WTC11 (cell line): ENCODE results near the gene AAGAB. TPM values are rescaled to one million over a fixed set of nuclear protein-coding genes. Genes with fewer than 3 reads are reported as not detected.

Experiments used
- ATAC-seq: fragments of 200-7000 bp; cut with Tn5 transposase; 2 replicates; pipeline ENCODE4 v1.10.0; 2021; ENCODE audit warnings: mild to moderate bottlenecking, moderate library complexity
- CTCF ChIA-PET: fragments of 300-600 bp; sonication (Branson Sonifier 250); formaldehyde crosslinking; loops from one replicate; lab custom pipeline; 2021; ENCODE audit warnings: antibody characterized with exemption; lab: Charles Lee
- POLR2A ChIA-PET: fragments of 350-600 bp; sonication (Branson Sonifier 250); formaldehyde crosslinking; loops from one replicate; lab custom pipeline; 2021; ENCODE audit warnings: antibody characterized with exemption; lab: Charles Lee
- DNase-seq: peaks from one replicate; pipeline ENCODE4 v3.0.0; 2021; ENCODE audit warnings: low spot score
- H3K27ac Mint-ChIP-seq: 2 replicates; pipeline ENCODE4 v1.8.0; 2021; ENCODE audit warnings: mixed read lengths
- H3K27me3 Mint-ChIP-seq: 2 replicates; pipeline ENCODE4 v1.8.0; 2021; ENCODE audit warnings: low read depth, mild to moderate bottlenecking, moderate library complexity, mixed read lengths
- H3K36me3 Mint-ChIP-seq: 2 replicates; pipeline ENCODE4 v1.8.0; 2021; ENCODE audit warnings: mixed read lengths
- H3K4me1 Mint-ChIP-seq: 2 replicates; pipeline ENCODE4 v1.8.0; 2022; ENCODE audit warnings: mixed read lengths
- H3K4me3 Mint-ChIP-seq: 2 replicates; pipeline ENCODE4 v1.8.0; 2021; ENCODE audit warnings: mild to moderate bottlenecking, moderate library complexity, mixed read lengths
- H3K9me3 Mint-ChIP-seq: 2 replicates; pipeline ENCODE4 v1.8.0; 2021; ENCODE audit warnings: mixed read lengths
- ARID4B ChIP-seq: sonication (generic); formaldehyde crosslinking; IDR thresholded peaks from 2 replicates; pipeline ENCODE4 v1.8.0; 2023; ENCODE audit warnings: missing genetic modification reagents, mild to moderate bottlenecking, borderline replicate concordance
- ATF2 ChIP-seq: sonication (generic); formaldehyde crosslinking; IDR thresholded peaks from 2 replicates; pipeline ENCODE4 v1.8.1; 2022; ENCODE audit warnings: low read depth, missing genetic modification reagents, borderline replicate concordance
- ERG ChIP-seq: fragments of 250-450 bp; sonication (Bioruptor Pico); IDR thresholded peaks from 2 replicates; pipeline ENCODE4 v1.8.0; 2021; ENCODE audit warnings: mild to moderate bottlenecking
- IRF2 ChIP-seq: sonication (generic); formaldehyde crosslinking; IDR thresholded peaks from 2 replicates; pipeline ENCODE4 v1.8.0; 2022; ENCODE audit warnings: low read depth, missing genetic modification reagents, borderline replicate concordance
- JUN ChIP-seq: sonication (generic); formaldehyde crosslinking; IDR thresholded peaks from 2 replicates; pipeline ENCODE4 v1.8.0; 2023; ENCODE audit warnings: mild to moderate bottlenecking, missing genetic modification reagents
- MAX ChIP-seq: sonication (generic); formaldehyde crosslinking; IDR thresholded peaks from 2 replicates; pipeline ENCODE4 v1.8.0; 2022; ENCODE audit warnings: mild to moderate bottlenecking, missing genetic modification reagents
- MXD4 ChIP-seq: fragments of 250-450 bp; sonication (Bioruptor Pico); IDR thresholded peaks from 2 replicates; pipeline ENCODE4 v1.8.0; 2021; ENCODE audit warnings: mild to moderate bottlenecking, moderate library complexity, borderline replicate concordance
- NFE2L1 ChIP-seq: sonication (generic); formaldehyde crosslinking; IDR thresholded peaks from 2 replicates; pipeline ENCODE4 v1.8.1; 2023; ENCODE audit warnings: missing genetic modification reagents
- PRRX2 ChIP-seq: fragments of 250-450 bp; sonication (Bioruptor Pico); IDR thresholded peaks from 2 replicates; pipeline ENCODE4 v1.8.0; 2021; ENCODE audit warnings: mild to moderate bottlenecking
- RELA ChIP-seq: sonication (generic); formaldehyde crosslinking; IDR thresholded peaks from 2 replicates; pipeline ENCODE4 v1.8.1; 2022; ENCODE audit warnings: missing genetic modification reagents, mild to moderate bottlenecking, borderline replicate concordance
- SMAD3 ChIP-seq: sonication (generic); formaldehyde crosslinking; IDR thresholded peaks from 2 replicates; pipeline ENCODE4 v1.8.0; 2022; ENCODE audit warnings: missing genetic modification reagents, mild to moderate bottlenecking, borderline replicate concordance
- TCF7 ChIP-seq: sonication (generic); formaldehyde crosslinking; IDR thresholded peaks from 2 replicates; pipeline ENCODE4 v1.8.0; 2022; ENCODE audit warnings: mild to moderate bottlenecking, low read depth, missing genetic modification reagents, moderate library complexity
- TEAD1 ChIP-seq: sonication (generic); formaldehyde crosslinking; IDR thresholded peaks from 2 replicates; pipeline ENCODE4 v1.8.0; 2022; ENCODE audit warnings: mild to moderate bottlenecking, missing genetic modification reagents
- ZNF121 ChIP-seq: sonication (generic); formaldehyde crosslinking; IDR thresholded peaks from 2 replicates; pipeline ENCODE4 v1.8.0; 2023; ENCODE audit warnings: missing genetic modification reagents
- ZNF219 ChIP-seq: sonication (generic); formaldehyde crosslinking; IDR thresholded peaks from 2 replicates; pipeline ENCODE4 v1.8.0; 2023; ENCODE audit warnings: missing genetic modification reagents, mild to moderate bottlenecking, borderline replicate concordance
- ZNF232 ChIP-seq: sonication (generic); formaldehyde crosslinking; IDR thresholded peaks from 2 replicates; pipeline ENCODE4 v1.8.0; 2022; ENCODE audit warnings: mild to moderate bottlenecking, missing genetic modification reagents
- ZNF396 ChIP-seq: fragments of 250-450 bp; sonication (Bioruptor Pico); IDR thresholded peaks from 2 replicates; pipeline ENCODE4 v1.8.0; 2021; ENCODE audit warnings: mild to moderate bottlenecking, moderate library complexity, borderline replicate concordance
- ZNF416 ChIP-seq: fragments of 250-450 bp; sonication (Bioruptor Pico); IDR thresholded peaks from 2 replicates; pipeline ENCODE4 v1.9.0; 2021; ENCODE audit warnings: mild to moderate bottlenecking, inconsistent platforms
- ZNF423 ChIP-seq: fragments of 250-450 bp; sonication (Bioruptor Pico); IDR thresholded peaks from 2 replicates; pipeline ENCODE4 v2.1.2; 2022; ENCODE audit warnings: mild to moderate bottlenecking, moderate library complexity
- total RNA-seq: library from RNA; stranded (reverse); gene quantifications from 3 replicates; pipeline ENCODE4 v1.2.3, GENCODE V29; 2021
- TF ChIP-seq, protein P1 (sequence below): sonication (generic); formaldehyde crosslinking; IDR thresholded peaks from 2 replicates; pipeline ENCODE4 v1.8.0; 2022; ENCODE audit warnings: mild to moderate bottlenecking, missing genetic modification reagents
- TF ChIP-seq, protein P2 (sequence below): sonication (generic); formaldehyde crosslinking; IDR thresholded peaks from 2 replicates; pipeline ENCODE4 v1.8.1; 2023; ENCODE audit warnings: mild to moderate bottlenecking, moderate library complexity, missing genetic modification reagents
- TF ChIP-seq, protein P3 (sequence below): sonication (generic); formaldehyde crosslinking; IDR thresholded peaks from 2 replicates; pipeline ENCODE4 v1.8.0; 2022; ENCODE audit warnings: mild to moderate bottlenecking, missing genetic modification reagents

Gene AAGAB
- total RNA-seq, 1 experiment from 2014 or later, result 41.7 TPM

- TF ChIP-seq ATF2 (CRISPR knock-in tag) (no peak), ZNF121 (CRISPR knock-in tag) (no peak), JUN (CRISPR knock-in tag) (no peak), NFE2L1 (no peak), TCF7 (CRISPR knock-in tag) (no peak), TEAD1 (CRISPR knock-in tag) (no peak), ZNF232 (CRISPR knock-in tag) (no peak)
- TF ChIP-seq, protein P1, sequence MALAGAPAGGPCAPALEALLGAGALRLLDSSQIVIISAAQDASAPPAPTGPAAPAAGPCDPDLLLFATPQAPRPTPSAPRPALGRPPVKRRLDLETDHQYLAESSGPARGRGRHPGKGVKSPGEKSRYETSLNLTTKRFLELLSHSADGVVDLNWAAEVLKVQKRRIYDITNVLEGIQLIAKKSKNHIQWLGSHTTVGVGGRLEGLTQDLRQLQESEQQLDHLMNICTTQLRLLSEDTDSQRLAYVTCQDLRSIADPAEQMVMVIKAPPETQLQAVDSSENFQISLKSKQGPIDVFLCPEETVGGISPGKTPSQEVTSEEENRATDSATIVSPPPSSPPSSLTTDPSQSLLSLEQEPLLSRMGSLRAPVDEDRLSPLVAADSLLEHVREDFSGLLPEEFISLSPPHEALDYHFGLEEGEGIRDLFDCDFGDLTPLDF (CRISPR knock-in tag), result no peak
Measured at GRCh38 chr15:67281714-67282113, 27.3 kb upstream of the AAGAB start (continued).

GRCh38 chr15:67280217-67280616 lies 25.8 kb upstream of the AAGAB start:
- Mint-ChIP-seq H3K4me3 (no peak overlapping the region), H3K27me3 (no peaks in the 10 kb centered on the region), H3K4me1 (peaks cover 23% of the 10 kb centered on the region), H3K27ac (no peak overlapping the region), H3K9me3 (peaks cover 9% of the 10 kb centered on the region), H3K36me3 (no peaks in the 10 kb centered on the region)
- ATAC-seq (no peak), DNase-seq (no peak)
- TF ChIP-seq ZNF121 (CRISPR knock-in tag) (no peak), RELA (no peak), ZNF423 (CRISPR knock-in tag) (no peak), PRRX2 (CRISPR knock-in tag) (no peak), TCF7 (CRISPR knock-in tag) (no peak), ZNF219 (no peak)
- TF ChIP-seq, protein P2, sequence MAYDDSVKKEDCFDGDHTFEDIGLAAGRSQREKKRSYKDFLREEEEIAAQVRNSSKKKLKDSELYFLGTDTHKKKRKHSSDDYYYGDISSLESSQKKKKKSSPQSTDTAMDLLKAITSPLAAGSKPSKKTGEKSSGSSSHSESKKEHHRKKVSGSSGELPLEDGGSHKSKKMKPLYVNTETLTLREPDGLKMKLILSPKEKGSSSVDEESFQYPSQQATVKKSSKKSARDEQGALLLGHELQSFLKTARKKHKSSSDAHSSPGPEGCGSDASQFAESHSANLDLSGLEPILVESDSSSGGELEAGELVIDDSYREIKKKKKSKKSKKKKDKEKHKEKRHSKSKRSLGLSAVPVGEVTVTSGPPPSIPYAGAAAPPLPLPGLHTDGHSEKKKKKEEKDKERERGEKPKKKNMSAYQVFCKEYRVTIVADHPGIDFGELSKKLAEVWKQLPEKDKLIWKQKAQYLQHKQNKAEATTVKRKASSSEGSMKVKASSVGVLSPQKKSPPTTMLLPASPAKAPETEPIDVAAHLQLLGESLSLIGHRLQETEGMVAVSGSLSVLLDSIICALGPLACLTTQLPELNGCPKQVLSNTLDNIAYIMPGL (CRISPR knock-in tag), result no peak
- ChIA-PET POLR2A (no interaction called here), CTCF (interaction anchor here (0.5 to 2.1 kb wide), 3 partner anchors 115 to 368 kb away, joined by 3 to 6 read pairs (median 3); no protein-coding TSS in a partner anchor)

DNA sequence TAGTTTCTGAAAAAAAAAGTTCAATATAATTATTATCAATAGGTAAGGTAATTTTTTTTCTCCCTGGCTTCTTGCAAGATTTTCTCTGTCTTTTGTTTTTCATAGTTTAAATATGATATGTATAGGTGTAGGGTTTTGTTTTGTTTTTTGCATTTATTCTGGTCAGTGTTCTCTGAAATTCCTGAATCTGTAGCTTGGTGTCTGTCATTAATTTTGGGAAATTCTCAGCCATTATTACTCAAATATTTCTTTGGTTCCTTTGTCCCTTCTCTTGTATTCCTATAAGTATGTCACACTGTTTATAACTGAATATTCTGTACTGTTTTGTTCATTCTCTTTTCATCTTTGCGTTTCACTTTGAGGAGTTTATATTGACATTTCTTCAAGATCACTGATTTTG lies 22.2 kb upstream of the AAGAB start:
- H3K27me3 Mint-ChIP-seq, result no peaks in the 10 kb centered on the region
- no peak overlapping the region for H3K4me3 Mint-ChIP-seq
- CTCF ChIA-PET, result no interaction called here
- TF ChIP-seq, protein P3, sequence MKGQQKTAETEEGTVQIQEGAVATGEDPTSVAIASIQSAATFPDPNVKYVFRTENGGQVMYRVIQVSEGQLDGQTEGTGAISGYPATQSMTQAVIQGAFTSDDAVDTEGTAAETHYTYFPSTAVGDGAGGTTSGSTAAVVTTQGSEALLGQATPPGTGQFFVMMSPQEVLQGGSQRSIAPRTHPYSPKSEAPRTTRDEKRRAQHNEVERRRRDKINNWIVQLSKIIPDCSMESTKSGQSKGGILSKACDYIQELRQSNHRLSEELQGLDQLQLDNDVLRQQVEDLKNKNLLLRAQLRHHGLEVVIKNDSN (CRISPR knock-in tag), result no peak
- TF ChIP-seq TCF7 (CRISPR knock-in tag) (no peak), MXD4 (CRISPR knock-in tag) (no peak), ERG (CRISPR knock-in tag) (no peak), SMAD3 (no peak), ZNF121 (CRISPR knock-in tag) (no peak), ZNF423 (CRISPR knock-in tag) (no peak), ZNF416 (CRISPR knock-in tag) (no peak), MAX (no peak), IRF2 (CRISPR knock-in tag) (no peak), ZNF396 (CRISPR knock-in tag) (no peak), ARID4B (CRISPR knock-in tag) (no peak)
- TF ChIP-seq, all 79 proteins: peak for 0
- no peaks in the 10 kb centered on the region for H3K9me3 Mint-ChIP-seq
- no peak overlapping the region for H3K27ac Mint-ChIP-seq
- POLR2A ChIA-PET, result no interaction called here
- H3K4me1 Mint-ChIP-seq, result peaks cover 10% of the 10 kb centered on the region
- H3K36me3 Mint-ChIP-seq, result no peaks in the 10 kb centered on the region
- DNase-seq (no peak), ATAC-seq (no peak)
